SIG-M5 (cell line): ENCODE data around the gene MPV17.

ENCODE experiments used
- DNase-seq: peaks from one replicate; lab custom pipeline; 2025; lab: John Stamatoyannopoulos, UW

MPV17 gene

GRCh38 chr2:27264753-27265535, 58.0 kb downstream of the MPV17 start:
- DNase-seq: no peak

DNA sequence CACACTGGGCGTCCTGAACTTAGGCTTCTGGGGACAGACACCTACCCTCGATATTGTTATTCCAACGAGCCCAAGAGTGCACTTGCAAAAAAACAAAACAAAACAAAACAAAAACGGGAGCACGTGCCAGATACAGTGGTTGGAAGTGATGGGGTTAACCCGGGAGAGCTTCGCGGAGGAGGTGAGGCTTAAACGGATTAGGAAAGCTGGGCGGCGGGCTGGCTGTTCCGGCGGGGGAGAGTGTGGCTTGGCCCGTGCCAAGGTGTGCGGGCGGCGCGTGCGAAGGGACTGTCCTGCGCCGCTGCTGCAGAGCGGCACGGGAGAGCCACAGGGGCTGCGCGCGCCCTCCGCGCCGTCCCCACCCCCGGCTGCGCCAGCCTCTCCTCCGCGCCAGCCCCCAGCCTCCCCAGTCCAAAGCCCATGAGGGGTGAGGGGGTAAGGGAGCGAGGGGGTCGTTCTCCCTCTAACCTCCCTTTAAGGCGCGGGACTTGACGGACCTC, 58.6 kb downstream of the MPV17 start:
- no peak for DNase-seq

- DNase-seq: no peak
These were observed 59.3 kb downstream of the MPV17 start for GRCh38 chr2:27263287-27264252.

DNA sequence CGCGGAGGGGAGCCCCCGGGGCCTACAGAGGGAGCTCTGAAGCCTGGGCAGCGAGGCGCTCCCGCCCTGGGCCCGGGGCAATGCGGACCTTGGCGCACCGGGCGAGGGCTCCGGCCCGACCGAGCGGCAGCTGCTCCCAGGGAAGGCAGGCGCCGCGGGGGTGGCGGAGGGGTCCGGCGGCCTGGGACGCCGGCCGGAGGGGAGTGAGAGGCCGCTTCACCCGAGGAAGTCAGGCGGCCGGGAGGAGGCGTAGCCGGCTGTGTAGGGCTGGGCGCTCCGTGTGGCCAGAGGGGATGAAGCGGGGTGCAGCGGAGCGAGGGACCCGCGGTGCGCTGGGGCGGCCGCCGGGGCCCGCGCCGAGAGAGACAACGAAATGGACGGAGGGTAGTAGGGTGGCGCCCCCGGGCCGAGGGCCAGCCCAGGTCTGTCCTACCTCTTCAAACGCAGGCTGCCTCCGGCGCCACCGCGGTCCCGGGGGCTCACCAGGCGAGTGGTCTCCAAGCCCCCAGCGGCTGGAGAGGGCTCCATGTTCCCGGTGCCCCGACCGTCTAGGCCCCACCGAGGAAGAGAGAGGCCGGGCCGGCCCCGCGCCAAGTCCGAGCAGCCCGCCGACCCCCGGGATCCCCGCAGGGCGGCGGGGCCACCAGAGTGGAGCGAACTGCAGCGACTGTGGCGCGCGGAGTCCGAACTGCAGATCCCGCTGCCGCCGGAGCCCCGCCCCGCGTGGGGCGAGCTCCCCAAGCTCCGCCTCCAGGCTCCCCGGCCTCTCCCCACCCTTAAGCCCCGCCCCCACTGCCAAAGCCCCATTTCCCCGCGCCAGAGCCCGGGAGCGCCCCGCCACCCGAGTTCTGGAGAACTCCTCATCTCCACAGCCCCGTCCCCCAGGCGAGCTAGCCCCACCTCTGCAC, 60.3 kb downstream of the MPV17 start, which contains the start of gene SLC30A3:
TSS of gene SLC30A3 (minus strand) at position 669 of the 908 bp plus-strand sequence. CDS start at position 528, 141 bp downstream.
- DNase-seq: no peak

- no peak for DNase-seq
These were observed 61.0 kb downstream of the MPV17 start for GRCh38 chr2:27261926-27262298.

DNA sequence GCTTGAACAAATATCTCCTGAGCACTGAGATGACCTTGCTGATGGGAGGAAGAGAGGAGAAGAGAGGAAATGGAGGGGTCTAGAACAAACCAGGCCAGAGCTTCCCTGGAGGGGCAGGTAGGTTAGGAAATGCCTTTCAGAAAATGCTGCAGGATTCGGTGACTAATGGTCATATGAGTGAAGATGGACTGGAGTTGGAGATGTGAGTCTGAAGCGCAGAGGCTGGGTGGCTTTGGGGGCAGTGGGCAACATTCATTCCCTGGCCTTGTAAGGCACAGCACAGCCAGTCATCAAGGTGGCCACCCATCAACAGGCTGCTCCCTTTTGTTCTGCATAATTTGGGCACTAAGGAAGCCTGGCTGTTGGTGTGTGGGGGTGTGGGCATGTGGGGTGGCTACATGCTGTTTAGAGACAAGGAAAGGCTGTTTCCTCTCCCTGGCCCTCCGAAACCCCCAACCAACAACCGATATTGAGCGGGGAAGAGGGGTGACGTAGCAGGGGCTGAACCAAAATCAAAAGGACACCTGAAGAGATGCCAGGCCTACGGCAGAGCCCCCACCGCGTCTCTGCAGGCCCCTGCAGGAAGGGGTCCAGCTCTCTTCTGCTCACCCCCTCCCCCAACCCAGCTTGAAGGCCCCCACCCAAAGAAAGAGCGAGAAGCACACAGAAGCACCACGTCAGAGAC, 61.5 kb downstream of the MPV17 start:
- DNase-seq: no peak
